ENCODE data around the gene COL21A1. TPM values are rescaled to one million over a fixed set of nuclear protein-coding genes. Genes with fewer than 3 reads are reported as not detected.

COL21A1 gene
- total RNA-seq, 2 experiments from 2014 or later: not detected

DNA sequence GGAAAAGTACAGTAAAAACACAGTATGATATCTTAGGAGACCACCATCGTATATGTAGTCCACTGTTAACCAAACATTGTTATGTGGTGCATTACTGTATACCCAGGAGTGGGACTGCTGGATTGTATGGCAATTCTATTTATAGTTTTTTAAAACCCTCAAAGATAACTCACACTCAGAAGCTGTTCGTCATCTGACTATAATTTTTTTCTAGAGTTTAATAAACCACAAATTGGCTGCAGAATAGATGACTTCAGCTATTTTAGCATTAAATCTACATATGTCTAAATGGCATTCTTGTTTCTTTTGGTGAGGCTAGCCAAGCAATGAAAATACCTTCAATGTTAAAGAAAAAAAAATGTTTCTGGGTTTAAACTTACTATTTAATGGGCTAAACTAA lies 237.7 kb downstream of the COL21A1 start:
- Histone ChIP-seq H3K27ac (ENCODE audit: low read depth, low read length, poor library complexity, severe bottlenecking) (no peak overlapping the region), H3K79me2 (ENCODE audit: insufficient read depth, low read depth, low read length) (no peaks in the 10 kb centered on the region), H3K9me2 (ENCODE audit: insufficient read depth, low read length) (no peaks in the 10 kb centered on the region), H2AFZ (ENCODE audit: low read length) (no peak overlapping the region), H3K4me1 (ENCODE audit: insufficient read depth, low read length, poor library complexity, severe bottlenecking) (no peaks in the 10 kb centered on the region), H3K4me3 (ENCODE audit: low read depth, low read length, poor library complexity, severe bottlenecking) (no peak overlapping the region), H3K36me3 (ENCODE audit: insufficient read depth, low read length) (no peaks in the 10 kb centered on the region), H3K9me3 (ENCODE audit: low read length) (no peaks in the 10 kb centered on the region), H3K4me2 (ENCODE audit: low read length) (no peak overlapping the region), H4K20me1 (ENCODE audit: insufficient read depth, low read length) (no peaks in the 10 kb centered on the region)
- ChIA-PET CTCF (ENCODE audit: unreplicated experiment) (no interaction called here), POLR2A (no interaction called here)
- intact Hi-C loops (cut with micrococcal nuclease; ENCODE audit: unreplicated experiment): no loop called here
- BruUV-seq (replicated peaks): no TSS peak
- TF ChIP-seq EZH2phosphoT487 (IDR thresholded peaks at IDR 0.05; ENCODE audit: borderline replicate concordance, low read depth, low read length): no peak
- no peak for TF ChIP-seq CTCF (conservative IDR thresholded peaks at IDR 0.05; ENCODE audit: low read length)
- DNase-seq (ENCODE audit: low spot score): no peak

Small RNA genes within 50 kb of the gene (small RNA-seq; reads per million reads assigned to genes)
- gene DHFRP6: not detected
